HUES48 (cell line): ENCODE measurements around the gene RABGAP1L.
"Not testable (repeated sequence)": the region's sequence is repeated elsewhere in the genome, so short reads cannot be mapped to it uniquely, and the experiment has no call there.

ENCODE experiments used
- H3K27ac ChIP-seq: one replicate; pipeline ENCODE4 v1.7.0; 2013; ENCODE audit warnings: low read depth, low read length, inconsistent platforms
- H3K27me3 ChIP-seq: 2 replicates; pipeline ENCODE4 v1.6.1; 2013; ENCODE audit warnings: mild to moderate bottlenecking, low read length; ENCODE audit not compliant: control insufficient read depth, insufficient read depth
- H3K36me3 ChIP-seq: 2 replicates; pipeline ENCODE4 v1.6.1; 2013; ENCODE audit warnings: low read length; ENCODE audit not compliant: control insufficient read depth, insufficient read depth
- H3K4me1 ChIP-seq: 2 replicates; pipeline ENCODE4 v1.6.1; 2013; ENCODE audit warnings: mild to moderate bottlenecking, low read length; ENCODE audit not compliant: control insufficient read depth, insufficient read depth
- H3K4me3 ChIP-seq: 2 replicates; pipeline ENCODE4 v1.5.1; 2013; ENCODE audit warnings: mild to moderate bottlenecking, low read depth, low read length
- H3K9ac ChIP-seq: 2 replicates; pipeline ENCODE4 v1.6.1; 2013; ENCODE audit warnings: mild to moderate bottlenecking, low read depth, low read length, moderate library complexity
- H3K9me3 ChIP-seq: 2 replicates; pipeline ENCODE4 v1.6.1; 2013; ENCODE audit warnings: low read length; ENCODE audit not compliant: control insufficient read depth, insufficient read depth

RABGAP1L gene

GRCh38 chr1:174159252-174160108 lies at the start of gene RABGAP1L:
Gene RABGAP1L (plus strand): TSS chr1:174159520.
- Histone ChIP-seq H3K27me3 (peaks cover 3% of the 10 kb centered on the region; the same call in 1 of the 2 replicates), H3K4me1 (peaks cover 14% of the 10 kb centered on the region), H3K4me3 (peak within 1 kb of the TSS; percentile 88), H3K36me3 (no peaks in the 10 kb centered on the region), H3K9me3 (no peaks in the 10 kb centered on the region), H3K9ac (peak within 1 kb of the TSS; percentile 72), H3K27ac (peak within 1 kb of the TSS; percentile 90)

- no peak overlapping the region for H3K27ac ChIP-seq
- H3K36me3 ChIP-seq: no peaks in the 10 kb centered on the region
These were observed 49.3 kb upstream of the RABGAP1L start for GRCh38 chr1:174110053-174110452.

GRCh38 chr1:174112489-174113162 lies 46.7 kb upstream of the RABGAP1L start:
- H3K27me3 ChIP-seq: no peaks in the 10 kb centered on the region
- H3K36me3 ChIP-seq: no peaks in the 10 kb centered on the region
- no peak overlapping the region for H3K4me3 ChIP-seq
- H3K9ac ChIP-seq: no peak overlapping the region
- no peaks in the 10 kb centered on the region for H3K9me3 ChIP-seq
- no peaks in the 10 kb centered on the region for H3K4me1 ChIP-seq
- no peak overlapping the region for H3K27ac ChIP-seq

More at GRCh38 chr1:174110053-174110452, 49.3 kb upstream of the RABGAP1L start:
- H3K27me3 ChIP-seq: no peaks in the 10 kb centered on the region
- no peaks in the 10 kb centered on the region for H3K4me1 ChIP-seq
- H3K9ac ChIP-seq: no peak overlapping the region
- H3K9me3 ChIP-seq: no peaks in the 10 kb centered on the region
- H3K4me3 ChIP-seq: no peak overlapping the region

- no peaks in the 10 kb centered on the region for H3K36me3 ChIP-seq
- no peak overlapping the region for H3K9ac ChIP-seq
- H3K9me3 ChIP-seq: no peaks in the 10 kb centered on the region
- no peak overlapping the region for H3K4me3 ChIP-seq
- H3K4me1 ChIP-seq: no peaks in the 10 kb centered on the region
- no peaks in the 10 kb centered on the region for H3K27me3 ChIP-seq
- H3K27ac ChIP-seq: no peak overlapping the region
These were observed 45.2 kb upstream of the RABGAP1L start for GRCh38 chr1:174114106-174114505.

GRCh38 chr1:174114788-174115448 lies 44.4 kb upstream of the RABGAP1L start:
- Histone ChIP-seq H3K36me3 (no peaks in the 10 kb centered on the region), H3K9ac (no peak overlapping the region), H3K9me3 (no peaks in the 10 kb centered on the region), H3K4me1 (no peaks in the 10 kb centered on the region), H3K4me3 (no peak overlapping the region), H3K27me3 (no peaks in the 10 kb centered on the region), H3K27ac (no peak overlapping the region)

GRCh38 chr1:174116042-174116441 lies 43.3 kb upstream of the RABGAP1L start:
- no peaks in the 10 kb centered on the region for H3K4me1 ChIP-seq
- no peak overlapping the region for H3K4me3 ChIP-seq
- no peaks in the 10 kb centered on the region for H3K9me3 ChIP-seq
- H3K27ac ChIP-seq: no peak overlapping the region
- no peak overlapping the region for H3K9ac ChIP-seq
- H3K27me3 ChIP-seq: no peaks in the 10 kb centered on the region
- no peaks in the 10 kb centered on the region for H3K36me3 ChIP-seq

GRCh38 chr1:174118751-174119150 lies 40.6 kb upstream of the RABGAP1L start:
- no peaks in the 10 kb centered on the region for H3K9me3 ChIP-seq
- H3K9ac ChIP-seq: no peak overlapping the region
- no peak overlapping the region for H3K27ac ChIP-seq
- H3K4me1 ChIP-seq: no peaks in the 10 kb centered on the region
- H3K36me3 ChIP-seq: no peaks in the 10 kb centered on the region
- H3K27me3 ChIP-seq: no peaks in the 10 kb centered on the region
- no peak overlapping the region for H3K4me3 ChIP-seq

GRCh38 chr1:174122318-174122717 lies 37.0 kb upstream of the RABGAP1L start:
- not testable (repeated sequence) for H3K27me3 ChIP-seq, H3K4me1 ChIP-seq, H3K27ac ChIP-seq, H3K36me3 ChIP-seq, H3K4me3 ChIP-seq, H3K9me3 ChIP-seq, H3K9ac ChIP-seq

- Histone ChIP-seq H3K4me3 (no peak overlapping the region), H3K36me3 (no peaks in the 10 kb centered on the region), H3K27ac (no peak overlapping the region), H3K4me1 (no peaks in the 10 kb centered on the region), H3K27me3 (no peaks in the 10 kb centered on the region), H3K9ac (no peak overlapping the region), H3K9me3 (no peaks in the 10 kb centered on the region)
These were observed 35.5 kb upstream of the RABGAP1L start for GRCh38 chr1:174123843-174124242.

GRCh38 chr1:174127176-174127575 lies 32.1 kb upstream of the RABGAP1L start:
- not testable (repeated sequence) for H3K4me1 ChIP-seq, H3K36me3 ChIP-seq, H3K27me3 ChIP-seq, H3K4me3 ChIP-seq, H3K9me3 ChIP-seq, H3K27ac ChIP-seq, H3K9ac ChIP-seq
